ENCODE measurements around the gene PITX2. TPM values are rescaled to one million over a fixed set of nuclear protein-coding genes. Genes with fewer than 3 reads are reported as not detected.

PITX2 gene
- polyA plus RNA-seq, 1 donor (not counting 4 experiments of a cell fraction or from before 2014, with no cell fraction given): not detected

- dilution Hi-C loops (cut with MboI; ENCODE audit: extremely low pct_ligation_motif_present, low sequenced_read_pairs): loop anchor here (25.0 kb wide), 1 partner anchor 319 kb away; no protein-coding TSS in a partner anchor
- Histone ChIP-seq H3K79me2 (ENCODE audit: control insufficient read depth, insufficient read depth, low read length) (no peaks in the 10 kb centered on the region), H3K9me3 (ENCODE audit: control insufficient read depth, low read depth, low read length) (no peaks in the 10 kb centered on the region), H3K9me1 (ENCODE audit: control insufficient read depth, extremely low read depth, insufficient read depth, low read length) (no peaks in the 10 kb centered on the region), H3K4me1 (ENCODE audit: control insufficient read depth, extremely low read depth, insufficient read depth, low read length) (no peaks in the 10 kb centered on the region), H3K9ac (ENCODE audit: control insufficient read depth, extremely low read depth, insufficient read depth, low read length) (no peak overlapping the region), H3K27me3 (ENCODE audit: control insufficient read depth, extremely low read depth, insufficient read depth, low read length) (peaks cover 43% of the 10 kb centered on the region), H2AFZ (ENCODE audit: control insufficient read depth, low read length) (no peak overlapping the region), H3K4me3 (ENCODE audit: control insufficient read depth in 2 of 3, extremely low read depth in 1 of 3, insufficient read depth in 2 of 3, low read depth in 1 of 3, low read length in 3 of 3) (no peak overlapping the region), H4K20me1 (ENCODE audit: control insufficient read depth, extremely low read depth, insufficient read depth, low read length) (no peaks in the 10 kb centered on the region), H3K27ac (ENCODE audit: control insufficient read depth, insufficient read depth, low read length) (no peak overlapping the region), H3K4me2 (ENCODE audit: control insufficient read depth, extremely low read depth, insufficient read depth, low read depth, low read length) (no peak overlapping the region), H3K36me3 (ENCODE audit: control insufficient read depth in 2 of 2, extremely low read depth in 1 of 2, insufficient read depth in 2 of 2, low read length in 2 of 2) (no peaks in the 10 kb centered on the region)
- DNase-seq (ENCODE audit: low read depth, low spot score): no peak
- no peak for FAIRE-seq
- TF ChIP-seq CTCF (optimal IDR thresholded peaks at IDR 0.05 in 1 of 3, IDR thresholded peaks at IDR 0.05 in 1 of 3, conservative IDR thresholded peaks at IDR 0.05 in 1 of 3; ENCODE audit: extremely low read depth in 1 of 3, insufficient read depth in 2 of 3, low read length in 3 of 3): no peak
- TF ChIP-seq EZH2 (IDR thresholded peaks at IDR 0.05; ENCODE audit: low read length): no peak
These were observed 20.2 kb upstream of the PITX2 start for GRCh38 chr4:110643096-110643495.

- no peak overlapping the region for H2AFZ ChIP-seq (ENCODE audit: control insufficient read depth, low read length)
- FAIRE-seq (no peak), DNase-seq (ENCODE audit: low read depth, low spot score) (no peak)
- no peak overlapping the region for H3K4me3 ChIP-seq (ENCODE audit: control insufficient read depth in 2 of 3, extremely low read depth in 1 of 3, insufficient read depth in 2 of 3, low read depth in 1 of 3, low read length in 3 of 3)
- no peaks in the 10 kb centered on the region for H3K36me3 ChIP-seq (ENCODE audit: control insufficient read depth in 2 of 2, extremely low read depth in 1 of 2, insufficient read depth in 2 of 2, low read length in 2 of 2)
- H3K9me1 ChIP-seq (ENCODE audit: control insufficient read depth, extremely low read depth, insufficient read depth, low read length): no peaks in the 10 kb centered on the region
- no peaks in the 10 kb centered on the region for H3K9me3 ChIP-seq (ENCODE audit: control insufficient read depth, low read depth, low read length)
- peaks cover 62% of the 10 kb centered on the region for H3K27me3 ChIP-seq (ENCODE audit: control insufficient read depth, extremely low read depth, insufficient read depth, low read length)
- TF ChIP-seq EZH2 (IDR thresholded peaks at IDR 0.05; ENCODE audit: low read length): no peak
- no peak for TF ChIP-seq CTCF (optimal IDR thresholded peaks at IDR 0.05 in 1 of 3, IDR thresholded peaks at IDR 0.05 in 1 of 3, conservative IDR thresholded peaks at IDR 0.05 in 1 of 3; ENCODE audit: extremely low read depth in 1 of 3, insufficient read depth in 2 of 3, low read length in 3 of 3)
- no peaks in the 10 kb centered on the region for H3K4me1 ChIP-seq (ENCODE audit: control insufficient read depth, extremely low read depth, insufficient read depth, low read length)
- H3K4me2 ChIP-seq (ENCODE audit: control insufficient read depth, extremely low read depth, insufficient read depth, low read depth, low read length): no peak overlapping the region
- H3K79me2 ChIP-seq (ENCODE audit: control insufficient read depth, insufficient read depth, low read length): no peaks in the 10 kb centered on the region
- dilution Hi-C loops (cut with MboI; ENCODE audit: extremely low pct_ligation_motif_present, low sequenced_read_pairs): loop anchor here (25.0 kb wide), 1 partner anchor 321 kb away; no protein-coding TSS in a partner anchor
- no peak overlapping the region for H3K27ac ChIP-seq (ENCODE audit: control insufficient read depth, insufficient read depth, low read length)
- no peaks in the 10 kb centered on the region for H4K20me1 ChIP-seq (ENCODE audit: control insufficient read depth, extremely low read depth, insufficient read depth, low read length)
- H3K9ac ChIP-seq (ENCODE audit: control insufficient read depth, extremely low read depth, insufficient read depth, low read length): no peak overlapping the region
These were observed 18.3 kb upstream of the PITX2 start for GRCh38 chr4:110641218-110641617.

Data from keratinocyte (primary cell).